Skin of body (tissue), 2 donors: Measurements from ENCODE around the gene RNASEH1. TPM values are rescaled to one million over a fixed set of nuclear protein-coding genes. Genes with fewer than 3 reads are reported as not detected.
A peak's percentile ranks its signal among the peaks of the same experiment; 100 is the strongest.
"Not testable (repeated sequence)": the region's sequence is repeated elsewhere in the genome, so short reads cannot be mapped to it uniquely, and the experiment has no call there.

Experiments used
- DNase-seq: peaks from one replicate; lab custom pipeline; 2025; lab: John Stamatoyannopoulos, UW
- total RNA-seq: library from RNA; depleted of rRNA; stranded (reverse); fragments of >200 nt; gene quantifications from one replicate; pipeline ENCODE4 v1.2.3, GENCODE V29; 2014

The RNASEH1 gene
- total RNA-seq, 1 donor from 2014 or later = 14.0 TPM

- no peak for DNase-seq
Observed at GRCh38 chr2:3594493-3595281, 36.6 kb upstream of the RNASEH1 start, which contains the start of gene COLEC11. Gene COLEC11, plus strand, starts transcription at chr2:3595112. Its CDS starts 9,229 bp downstream, at chr2:3604341.

GRCh38 chr2:3589086-3589485 lies 31.0 kb upstream of the RNASEH1 start:
- no peak for DNase-seq

- no peak for DNase-seq
Observed at GRCh38 chr2:3588084-3588483, 30.0 kb upstream of the RNASEH1 start.

GRCh38 chr2:3587432-3587831 lies 29.3 kb upstream of the RNASEH1 start:
- no peak for DNase-seq

GRCh38 chr2:3587021-3587420 lies 28.9 kb upstream of the RNASEH1 start:
- no peak for DNase-seq

- DNase-seq = no peak
Observed at GRCh38 chr2:3586220-3586619, 28.1 kb upstream of the RNASEH1 start.

GRCh38 chr2:3585261-3586109 lies 27.4 kb upstream of the RNASEH1 start:
- peak; percentile 66 for DNase-seq

- no peak for DNase-seq
Observed at GRCh38 chr2:3584608-3585260, 26.6 kb upstream of the RNASEH1 start.

GRCh38 chr2:3584076-3584475 lies 25.9 kb upstream of the RNASEH1 start:
- no peak for DNase-seq

GRCh38 chr2:3581367-3582262 lies 23.5 kb upstream of the RNASEH1 start:
- DNase-seq = no peak

GRCh38 chr2:3580449-3580848 lies 22.3 kb upstream of the RNASEH1 start:
- DNase-seq = no peak

GRCh38 chr2:3578987-3579386 lies 20.9 kb upstream of the RNASEH1 start:
- DNase-seq = no peak

GRCh38 chr2:3576263-3576630 lies 18.1 kb upstream of the RNASEH1 start:
- not testable (repeated sequence) for DNase-seq

- DNase-seq = no peak
Observed at GRCh38 chr2:3575534-3576262, 17.6 kb upstream of the RNASEH1 start.

GRCh38 chr2:3574155-3574554 lies 16.0 kb upstream of the RNASEH1 start:
- DNase-seq = no peak

- no peak for DNase-seq
Observed at GRCh38 chr2:3572620-3573019, 14.5 kb upstream of the RNASEH1 start.

GRCh38 chr2:3571284-3571683 lies 13.2 kb upstream of the RNASEH1 start:
- DNase-seq = no peak

GRCh38 chr2:3569656-3570055 lies 11.5 kb upstream of the RNASEH1 start:
- DNase-seq = not testable (repeated sequence)

- no peak for DNase-seq
Observed at GRCh38 chr2:3566806-3567205, 8.7 kb upstream of the RNASEH1 start.

GRCh38 chr2:3565117-3565516 lies 7.0 kb upstream of the RNASEH1 start:
- no peak for DNase-seq
